8988T (cell line): Measurements from ENCODE around the gene SLC1A4.
"Not testable (repeated sequence)": the region's sequence is repeated elsewhere in the genome, so short reads cannot be mapped to it uniquely, and the experiment has no call there.

ENCODE experiments used
- DNase-seq: peaks from one replicate; pipeline ENCODE4 v3.0.0; 2011

The SLC1A4 gene

GRCh38 chr2:64995041-64995440, 5.8 kb downstream of the SLC1A4 start:
- DNase-seq = no peak

- DNase-seq = no peak
These were observed 7.7 kb downstream of the SLC1A4 start for GRCh38 chr2:64996871-64997307.

GRCh38 chr2:64998658-64999061, 9.5 kb downstream of the SLC1A4 start:
- no peak for DNase-seq

GRCh38 chr2:64999754-65000153, 10.6 kb downstream of the SLC1A4 start:
- DNase-seq = no peak

GRCh38 chr2:65000644-65001043, 11.4 kb downstream of the SLC1A4 start:
- no peak for DNase-seq

GRCh38 chr2:65003037-65003436, 13.8 kb downstream of the SLC1A4 start:
- no peak for DNase-seq

GRCh38 chr2:65004232-65004631, 15.0 kb downstream of the SLC1A4 start:
- DNase-seq = not testable (repeated sequence)

GRCh38 chr2:65013776-65014175, 24.6 kb downstream of the SLC1A4 start:
- no peak for DNase-seq

- no peak for DNase-seq
These were observed 26.5 kb downstream of the SLC1A4 start for GRCh38 chr2:65015731-65016130.

GRCh38 chr2:65016789-65017188, 27.6 kb downstream of the SLC1A4 start:
- no peak for DNase-seq

GRCh38 chr2:65017335-65017734, 28.1 kb downstream of the SLC1A4 start:
- DNase-seq = no peak

- no peak for DNase-seq
These were observed 29.0 kb downstream of the SLC1A4 start for GRCh38 chr2:65018141-65018582.

GRCh38 chr2:65019010-65019409, 29.8 kb downstream of the SLC1A4 start:
- DNase-seq = no peak

GRCh38 chr2:65019675-65020195, 30.5 kb downstream of the SLC1A4 start:
- no peak for DNase-seq

- DNase-seq = not testable (repeated sequence)
These were observed 31.1 kb downstream of the SLC1A4 start for GRCh38 chr2:65020251-65020650.

- no peak for DNase-seq
These were observed 31.8 kb downstream of the SLC1A4 start for GRCh38 chr2:65020943-65021528.

- DNase-seq = no peak
These were observed 32.5 kb downstream of the SLC1A4 start for GRCh38 chr2:65021709-65022108.

- DNase-seq = no peak
These were observed 33.0 kb downstream of the SLC1A4 start for GRCh38 chr2:65022189-65022588.

GRCh38 chr2:65023742-65024141, 34.5 kb downstream of the SLC1A4 start:
- no peak for DNase-seq

- no peak for DNase-seq
These were observed 35.1 kb downstream of the SLC1A4 start for GRCh38 chr2:65024149-65024829.

- no peak for DNase-seq
These were observed 36.4 kb downstream of the SLC1A4 start for GRCh38 chr2:65025453-65026123.

- DNase-seq = no peak
These were observed 37.0 kb downstream of the SLC1A4 start for GRCh38 chr2:65026154-65026553.

- no peak for DNase-seq
These were observed 37.7 kb downstream of the SLC1A4 start for GRCh38 chr2:65026704-65027464.
